Stimulated activated CD8-positive, alpha-beta memory T cell treated with anti-CD3 and anti-CD28 coated beads, Interleukin-4, amount 100 ng/mL, for 48 hours (primary cell): ENCODE data around the gene TTC13.

Source experiments
- DNase-seq: peaks from one replicate; pipeline ENCODE4 v3.0.0-alpha.2; 2020

The TTC13 gene

GRCh38 chr1:230867101-230867902, 111.4 kb downstream of the TTC13 start:
- DNase-seq = no peak

- no peak for DNase-seq
Observed at GRCh38 chr1:230866171-230867070, 112.2 kb downstream of the TTC13 start.

GRCh38 chr1:230865062-230865817, 113.4 kb downstream of the TTC13 start:
- DNase-seq = no peak

- DNase-seq = no peak
Observed at GRCh38 chr1:230864441-230864840, 114.2 kb downstream of the TTC13 start.

- DNase-seq = no peak
Observed at GRCh38 chr1:230863449-230863848, 115.2 kb downstream of the TTC13 start.

GRCh38 chr1:230861970-230862595, 116.6 kb downstream of the TTC13 start:
- no peak for DNase-seq

- DNase-seq = no peak
Observed at GRCh38 chr1:230861489-230861888, 117.2 kb downstream of the TTC13 start.

GRCh38 chr1:230860617-230861384, 117.9 kb downstream of the TTC13 start:
- no peak for DNase-seq

GRCh38 chr1:230858918-230859729, 119.5 kb downstream of the TTC13 start:
- DNase-seq = no peak

GRCh38 chr1:230858236-230858820, 120.3 kb downstream of the TTC13 start:
- DNase-seq = no peak

GRCh38 chr1:230857822-230858221, 120.8 kb downstream of the TTC13 start:
- no peak for DNase-seq

- no peak for DNase-seq
Observed at GRCh38 chr1:230857077-230857476, 121.6 kb downstream of the TTC13 start.
